NB4 (cell line): ENCODE measurements around the gene ASPG.

Experiments
- DNase-seq: peaks from one replicate; pipeline ENCODE4 v3.0.0; 2010; ENCODE audit warnings: low read depth
- H3K4me3 ChIP-seq: one replicate; pipeline ENCODE4 v1.5.1; 2011; ENCODE audit warnings: mild to moderate bottlenecking, low read depth, low read length, moderate library complexity
- MAX ChIP-seq: IDR thresholded peaks from 2 replicates; pipeline ENCODE4 v1.6.1; 2011; ENCODE audit warnings: low read depth, low read length
- MYC ChIP-seq: IDR thresholded peaks from 2 replicates; pipeline ENCODE4 v1.6.1; 2011; ENCODE audit warnings: low read depth, low read length
- POLR2A ChIP-seq: IDR thresholded peaks from 2 replicates; pipeline ENCODE4 v1.6.1; 2011; ENCODE audit warnings: mild to moderate bottlenecking; ENCODE audit not compliant: insufficient read length; ENCODE audit errors: extremely low read depth
- TF ChIP-seq, protein P1 (sequence below): IDR thresholded peaks from one replicate; pipeline ENCODE4 v1.5.1; 2012; ENCODE audit warnings: low read depth, low read length

The ASPG gene

GRCh38 chr14:104142946-104143470, 57.5 kb downstream of the ASPG start:
- no peak overlapping the region for H3K4me3 ChIP-seq
- TF ChIP-seq MAX (no peak), POLR2A (no peak), MYC (no peak)
- TF ChIP-seq, protein P1, sequence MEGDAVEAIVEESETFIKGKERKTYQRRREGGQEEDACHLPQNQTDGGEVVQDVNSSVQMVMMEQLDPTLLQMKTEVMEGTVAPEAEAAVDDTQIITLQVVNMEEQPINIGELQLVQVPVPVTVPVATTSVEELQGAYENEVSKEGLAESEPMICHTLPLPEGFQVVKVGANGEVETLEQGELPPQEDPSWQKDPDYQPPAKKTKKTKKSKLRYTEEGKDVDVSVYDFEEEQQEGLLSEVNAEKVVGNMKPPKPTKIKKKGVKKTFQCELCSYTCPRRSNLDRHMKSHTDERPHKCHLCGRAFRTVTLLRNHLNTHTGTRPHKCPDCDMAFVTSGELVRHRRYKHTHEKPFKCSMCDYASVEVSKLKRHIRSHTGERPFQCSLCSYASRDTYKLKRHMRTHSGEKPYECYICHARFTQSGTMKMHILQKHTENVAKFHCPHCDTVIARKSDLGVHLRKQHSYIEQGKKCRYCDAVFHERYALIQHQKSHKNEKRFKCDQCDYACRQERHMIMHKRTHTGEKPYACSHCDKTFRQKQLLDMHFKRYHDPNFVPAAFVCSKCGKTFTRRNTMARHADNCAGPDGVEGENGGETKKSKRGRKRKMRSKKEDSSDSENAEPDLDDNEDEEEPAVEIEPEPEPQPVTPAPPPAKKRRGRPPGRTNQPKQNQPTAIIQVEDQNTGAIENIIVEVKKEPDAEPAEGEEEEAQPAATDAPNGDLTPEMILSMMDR: no peak
- DNase-seq: no peak

DNA sequence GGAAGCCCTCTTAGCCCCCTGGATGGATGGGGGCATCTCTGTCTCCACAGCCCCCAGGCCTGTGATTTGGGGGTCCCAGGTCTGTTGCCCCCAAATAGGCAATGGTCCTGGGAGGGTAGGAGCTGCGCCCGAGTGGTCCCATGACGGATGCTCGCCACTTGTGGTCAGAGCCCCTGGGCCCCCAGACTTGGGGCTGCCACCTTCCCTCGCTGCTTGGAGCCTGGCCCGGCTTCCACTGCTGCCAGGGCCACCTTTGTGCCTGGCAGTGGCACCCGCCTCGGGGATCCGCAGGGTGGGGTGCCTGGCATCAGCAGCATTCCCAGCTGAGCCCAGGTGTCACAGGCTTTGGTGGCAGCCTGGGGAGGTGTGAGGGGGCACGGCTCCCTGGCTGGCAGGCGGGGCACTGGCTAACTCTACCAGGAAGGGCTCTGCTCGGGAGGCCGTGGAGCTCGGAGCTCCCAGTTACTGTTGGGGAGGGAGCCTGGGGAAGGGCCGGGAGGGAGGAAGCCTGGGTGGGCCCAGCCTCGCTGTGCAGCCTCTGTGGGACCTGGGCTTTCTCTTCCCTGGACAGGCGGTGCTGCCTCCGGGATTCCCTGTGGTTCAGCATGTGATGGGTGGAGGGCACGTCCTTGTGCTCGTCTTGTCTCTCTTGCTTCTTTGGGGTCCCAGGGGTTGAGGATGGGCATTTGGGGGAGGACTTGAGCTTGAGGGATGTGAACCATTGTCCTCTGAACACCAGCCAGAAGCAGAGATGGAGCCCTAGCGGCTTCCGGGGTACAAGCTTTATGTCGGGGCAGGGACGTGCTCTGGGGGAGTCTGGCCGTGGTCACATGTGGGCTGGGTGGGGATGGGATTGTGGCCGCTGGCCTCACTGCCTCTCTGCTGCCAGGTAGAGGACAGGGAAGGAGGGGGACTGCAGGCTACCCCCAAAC, 58.3 kb downstream of the ASPG start:
- H3K4me3 ChIP-seq: no peak overlapping the region
- TF ChIP-seq MYC (no peak), POLR2A (no peak), MAX (no peak)
- TF ChIP-seq, protein P1: no peak
- no peak for DNase-seq

GRCh38 chr14:104144453-104144790, 58.9 kb downstream of the ASPG start:
- H3K4me3 ChIP-seq: no peak overlapping the region
- no peak for DNase-seq
- TF ChIP-seq MYC (no peak), POLR2A (no peak), MAX (no peak)
- TF ChIP-seq, protein P1: no peak

DNA sequence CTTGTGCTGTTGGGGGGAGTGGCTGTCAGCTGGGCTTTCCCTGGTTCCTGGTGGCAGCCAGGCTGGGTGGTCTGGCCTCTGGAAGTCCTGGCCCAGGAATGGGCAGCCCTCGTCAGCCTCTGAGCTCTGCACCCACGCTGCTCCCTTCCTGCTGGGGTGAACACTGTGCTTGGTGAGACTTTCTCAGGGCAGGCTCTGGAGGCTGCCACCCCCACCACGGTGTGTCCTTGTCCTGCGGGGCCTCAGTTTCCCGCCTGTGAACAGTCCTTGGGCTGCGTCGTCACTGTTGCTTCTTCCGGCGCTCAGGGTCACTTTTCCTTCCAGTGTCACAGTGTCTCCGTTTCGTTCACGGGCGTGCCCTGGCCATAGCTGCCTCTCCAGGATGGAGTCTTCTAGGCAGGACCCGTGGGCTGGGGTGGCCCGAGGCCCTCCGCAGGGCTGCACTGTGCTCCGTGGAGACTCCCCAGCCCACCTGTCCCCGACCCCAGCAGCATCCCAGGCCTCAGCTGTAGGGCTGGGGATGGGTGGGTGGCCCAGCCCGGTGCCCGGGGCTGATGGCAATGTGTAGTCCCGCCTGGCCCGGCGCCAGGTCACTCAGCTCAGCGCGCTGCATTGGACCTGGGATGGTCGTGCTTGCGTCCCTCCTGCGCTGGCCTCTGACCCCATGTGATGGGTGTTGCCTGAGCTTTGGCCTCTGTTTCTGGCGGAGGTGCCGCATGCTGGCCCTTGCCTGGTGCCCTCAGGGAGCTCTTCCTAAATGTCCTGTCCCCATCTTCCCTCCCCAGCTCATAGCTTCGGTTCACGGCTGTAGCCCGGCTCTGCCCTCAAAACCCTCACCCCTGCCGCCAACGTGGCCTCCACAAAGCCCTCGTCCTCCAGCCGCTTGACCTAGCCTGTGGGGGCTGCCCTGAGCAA, 59.7 kb downstream of the ASPG start:
- no peak overlapping the region for H3K4me3 ChIP-seq
- TF ChIP-seq MAX (no peak), MYC (no peak), POLR2A (no peak)
- TF ChIP-seq, protein P1: no peak
- no peak for DNase-seq

GRCh38 chr14:104145826-104146601, 60.5 kb downstream of the ASPG start:
- no peak for DNase-seq
- TF ChIP-seq MAX: no peak
- H3K4me3 ChIP-seq: no peak overlapping the region
